Neural crest cell (in vitro differentiated cells): Measurements from ENCODE around the gene SEMA4A. TPM values are rescaled to one million over a fixed set of nuclear protein-coding genes. Genes with fewer than 3 reads are reported as not detected.

Source experiments
- DNase-seq: peaks from one replicate; pipeline ENCODE4 v3.0.0; 2021; ENCODE audit warnings: low read depth, mixed read lengths, low spot score
- H3K27ac Mint-ChIP-seq: one replicate; pipeline ENCODE4 v1.8.0; 2021; ENCODE audit warnings: mild to moderate bottlenecking, mixed read lengths; ENCODE audit not compliant: unreplicated experiment
- H3K27me3 Mint-ChIP-seq: 2 replicates; pipeline ENCODE4 v1.8.0; 2021; ENCODE audit warnings: low read depth, mild to moderate bottlenecking, mixed read lengths
- H3K36me3 Mint-ChIP-seq: 2 replicates; pipeline ENCODE4 v1.8.0; 2021; ENCODE audit warnings: low read depth, mild to moderate bottlenecking, mixed read lengths
- H3K4me1 Mint-ChIP-seq: 2 replicates; pipeline ENCODE4 v1.8.0; 2021; ENCODE audit warnings: mixed read lengths
- H3K4me3 Mint-ChIP-seq: one replicate; pipeline ENCODE4 v1.8.0; 2021; ENCODE audit warnings: mild to moderate bottlenecking, mixed read lengths
- H3K9me3 Mint-ChIP-seq: 2 replicates; pipeline ENCODE4 v1.8.0; 2021; ENCODE audit warnings: mixed read lengths
- total RNA-seq: library from RNA; stranded (reverse); gene quantifications from 2 replicates; pipeline ENCODE4 v1.2.1, GENCODE V29; 2021
- TF ChIP-seq, protein P1 (sequence below): fragments of 200-600 bp; sonication (generic); conservative IDR thresholded peaks from 2 replicates; pipeline ENCODE4 v1.5.0; 2021; ENCODE audit warnings: antibody characterized with exemption, mild to moderate bottlenecking

SEMA4A gene
- total RNA-seq, 1 donor from 2014 or later: 1.3 TPM

- no peak for DNase-seq
- TF ChIP-seq, protein P1, sequence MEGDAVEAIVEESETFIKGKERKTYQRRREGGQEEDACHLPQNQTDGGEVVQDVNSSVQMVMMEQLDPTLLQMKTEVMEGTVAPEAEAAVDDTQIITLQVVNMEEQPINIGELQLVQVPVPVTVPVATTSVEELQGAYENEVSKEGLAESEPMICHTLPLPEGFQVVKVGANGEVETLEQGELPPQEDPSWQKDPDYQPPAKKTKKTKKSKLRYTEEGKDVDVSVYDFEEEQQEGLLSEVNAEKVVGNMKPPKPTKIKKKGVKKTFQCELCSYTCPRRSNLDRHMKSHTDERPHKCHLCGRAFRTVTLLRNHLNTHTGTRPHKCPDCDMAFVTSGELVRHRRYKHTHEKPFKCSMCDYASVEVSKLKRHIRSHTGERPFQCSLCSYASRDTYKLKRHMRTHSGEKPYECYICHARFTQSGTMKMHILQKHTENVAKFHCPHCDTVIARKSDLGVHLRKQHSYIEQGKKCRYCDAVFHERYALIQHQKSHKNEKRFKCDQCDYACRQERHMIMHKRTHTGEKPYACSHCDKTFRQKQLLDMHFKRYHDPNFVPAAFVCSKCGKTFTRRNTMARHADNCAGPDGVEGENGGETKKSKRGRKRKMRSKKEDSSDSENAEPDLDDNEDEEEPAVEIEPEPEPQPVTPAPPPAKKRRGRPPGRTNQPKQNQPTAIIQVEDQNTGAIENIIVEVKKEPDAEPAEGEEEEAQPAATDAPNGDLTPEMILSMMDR: peak; percentile 75
- Mint-ChIP-seq H3K9me3 (no peaks in the 10 kb centered on the region), H3K27me3 (peaks cover 38% of the 10 kb centered on the region), H3K4me1 (peaks cover 21% of the 10 kb centered on the region), H3K27ac (no peak overlapping the region), H3K4me3 (peak overlapping the region; percentile 47), H3K36me3 (no peaks in the 10 kb centered on the region)
Observed at GRCh38 chr1:156146020-156146768, 7.2 kb upstream of the SEMA4A start.

GRCh38 chr1:156146769-156147405 is 6.5 kb upstream of the SEMA4A start:
- Mint-ChIP-seq H3K9me3 (no peaks in the 10 kb centered on the region), H3K27ac (no peak overlapping the region), H3K4me1 (peaks cover 20% of the 10 kb centered on the region), H3K4me3 (no peak overlapping the region), H3K27me3 (peaks cover 38% of the 10 kb centered on the region), H3K36me3 (no peaks in the 10 kb centered on the region)
- DNase-seq: no peak
- TF ChIP-seq, protein P1: no peak

DNA sequence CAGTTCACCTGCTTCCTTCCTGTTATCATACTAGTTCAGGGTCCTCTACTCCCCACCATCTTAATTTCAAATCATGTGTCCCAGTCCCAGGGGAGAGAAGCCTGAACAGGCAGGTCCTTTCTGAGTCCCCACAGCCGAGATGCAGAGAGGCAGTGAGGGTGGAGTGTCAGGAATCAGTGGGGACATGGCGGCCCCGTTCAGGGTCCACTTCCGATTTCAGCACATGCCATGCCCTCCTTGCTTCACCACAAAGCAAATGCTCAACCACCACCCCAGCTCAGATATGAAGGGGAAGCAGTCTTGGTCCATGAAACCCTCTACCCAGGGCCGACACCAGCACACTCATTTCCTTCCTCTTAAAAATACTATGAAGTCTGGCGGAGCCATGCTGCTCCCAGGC is 5.2 kb upstream of the SEMA4A start:
- peaks cover 40% of the 10 kb centered on the region for H3K27me3 Mint-ChIP-seq
- no peak for DNase-seq
- H3K9me3 Mint-ChIP-seq: no peaks in the 10 kb centered on the region
- H3K4me3 Mint-ChIP-seq: no peak overlapping the region
- TF ChIP-seq, protein P1: no peak
- H3K36me3 Mint-ChIP-seq: no peaks in the 10 kb centered on the region
- H3K27ac Mint-ChIP-seq: no peak overlapping the region
- H3K4me1 Mint-ChIP-seq: peaks cover 20% of the 10 kb centered on the region

GRCh38 chr1:156149374-156150332 is 3.7 kb upstream of the SEMA4A start:
- Mint-ChIP-seq H3K4me3 (peak overlapping the region; percentile 50), H3K27me3 (peaks cover 38% of the 10 kb centered on the region), H3K9me3 (no peaks in the 10 kb centered on the region), H3K36me3 (no peaks in the 10 kb centered on the region), H3K4me1 (peaks cover 20% of the 10 kb centered on the region), H3K27ac (no peak overlapping the region)
- TF ChIP-seq, protein P1: no peak
- no peak for DNase-seq

GRCh38 chr1:156150333-156151011 is 2.9 kb upstream of the SEMA4A start:
- TF ChIP-seq, protein P1: no peak
- H3K4me1 Mint-ChIP-seq: peaks cover 20% of the 10 kb centered on the region
- peaks cover 38% of the 10 kb centered on the region for H3K27me3 Mint-ChIP-seq
- no peaks in the 10 kb centered on the region for H3K9me3 Mint-ChIP-seq
- H3K27ac Mint-ChIP-seq: no peak overlapping the region
- H3K4me3 Mint-ChIP-seq: peak overlapping the region; percentile 50
- H3K36me3 Mint-ChIP-seq: no peaks in the 10 kb centered on the region
- DNase-seq: no peak
